GM12878 (cell line): ENCODE results near the gene TMCC3. TPM values are rescaled to one million over a fixed set of nuclear protein-coding genes. Genes with fewer than 3 reads are reported as not detected.
"Not testable (repeated sequence)": the region's sequence is repeated elsewhere in the genome, so short reads cannot be mapped to it uniquely, and the experiment has no call there.

ENCODE experiments used
- ATAC-seq: fragments of 200-7000 bp; cut with Tn5 transposase; 3 replicates; pipeline ENCODE4 v1.9.1; 2020; ENCODE audit warnings: mild to moderate bottlenecking, moderate library complexity
- BruUV-seq: library from RNA; stranded (reverse); fragments of 400-500 nt; replicated peaks from 2 replicates; lab custom pipeline; 2021; lab: Mats Ljungman, UMichigan
- CTCF ChIA-PET: fragments of 300-600 bp; sonication (Branson Sonifier 250); formaldehyde crosslinking; extraction: SDS; loops from one replicate; lab custom pipeline; 2021; ENCODE audit warnings: inconsistent platforms; lab: Yijun Ruan, JAX
- POLR2A ChIA-PET: fragments of 350-600 bp; formaldehyde crosslinking; extraction: SDS; loops from one replicate; lab custom pipeline; 2021; ENCODE audit warnings: inconsistent platforms; lab: Charles Lee
- RAD21 ChIA-PET: fragments of 300-600 bp; sonication (Branson Sonifier 250); formaldehyde crosslinking; loops from one replicate; lab custom pipeline; 2023; ENCODE audit warnings: antibody characterized with exemption; ENCODE audit not compliant: unreplicated experiment; lab: Charles Lee
- SMC1A ChIA-PET: fragments of 300-600 bp; sonication (Branson Sonifier 250); formaldehyde crosslinking; loops from one replicate; lab custom pipeline; 2023; ENCODE audit not compliant: unreplicated experiment, uncharacterized antibody; lab: Charles Lee
- DNase-seq: peaks from one replicate; pipeline ENCODE4 v3.0.0-alpha.2; 2011; ENCODE audit warnings: low read depth, low spot score
- FAIRE-seq: peaks from 3 replicates; lab custom pipeline; 2011; peaks lifted over from hg19 to GRCh38; lab: Jason Lieb, UNC
- H2AFZ ChIP-seq: 2 replicates; pipeline ENCODE4 v1.6.0; 2011; ENCODE audit warnings: low read depth, low read length, control low read depth; ENCODE audit not compliant: control insufficient read depth
- H3K27ac ChIP-seq: 2 replicates; pipeline ENCODE4 v1.5.1; 2011; ENCODE audit warnings: control low read depth; ENCODE audit not compliant: control insufficient read depth, insufficient read depth
- H3K27me3 ChIP-seq, 2 experiments: replicated peaks in 1 of 2; 2 replicates each; pipeline versions ENCODE4 v1.6.0 to v1.6.1; 2011; ENCODE audit warnings: low read length in 1 of 2; ENCODE audit not compliant: control insufficient read depth in 2 of 2, insufficient read depth in 2 of 2
- H3K36me3 ChIP-seq, 2 experiments: 2 replicates each; pipeline ENCODE4 v1.5.1; 2011; ENCODE audit warnings: low read length in 1 of 2; ENCODE audit not compliant: control insufficient read depth in 2 of 2, insufficient read depth in 2 of 2
- H3K4me1 ChIP-seq: 2 replicates; pipeline ENCODE4 v1.6.1; 2011; ENCODE audit warnings: mild to moderate bottlenecking, low read length, moderate library complexity, mixed read lengths; ENCODE audit not compliant: control insufficient read depth, insufficient read depth
- H3K4me2 ChIP-seq: 2 replicates; pipeline ENCODE4 v1.6.0; 2011; ENCODE audit warnings: control low read depth; ENCODE audit not compliant: control insufficient read depth, insufficient read depth
- H3K4me3 ChIP-seq: fragments of 200-600 bp; sonication (generic); 2 replicates; pipeline ENCODE4 v1.5.1; 2016
- H3K79me2 ChIP-seq: 2 replicates; pipeline ENCODE4 v1.6.0; 2011; ENCODE audit warnings: low read length; ENCODE audit not compliant: control insufficient read depth, insufficient read depth
- H3K9ac ChIP-seq: 2 replicates; pipeline ENCODE4 v1.8.0; 2011; ENCODE audit warnings: low read length, control low read depth, mixed read lengths; ENCODE audit not compliant: control insufficient read depth, insufficient read depth
- H3K9me3 ChIP-seq: replicated peaks from 3 replicates; pipeline ENCODE4 v1.5.1; 2011; ENCODE audit warnings: mild to moderate bottlenecking, low read length; ENCODE audit not compliant: control insufficient read depth, insufficient read depth
- H4K20me1 ChIP-seq: 2 replicates; pipeline ENCODE4 v1.6.0; 2011; ENCODE audit not compliant: control insufficient read depth, insufficient read depth
- ETV6 ChIP-seq, 2 experiments: fragments of 450-650 bp in 1 of 2; IDR thresholded peaks in 1 of 2; conservative IDR thresholded peaks in 1 of 2; 2 replicates each; pipeline ENCODE4 v1.6.1; 2014; ENCODE audit warnings: antibody characterized with exemption in 1 of 2, borderline replicate concordance in 1 of 2, low read depth in 1 of 2, mild to moderate bottlenecking in 1 of 2, moderate library complexity in 1 of 2
- GABPA ChIP-seq: IDR thresholded peaks from 2 replicates; pipeline ENCODE4 v1.6.1; 2014; ENCODE audit warnings: antibody characterized with exemption, low read depth, mild to moderate bottlenecking, inconsistent platforms
- HDGF ChIP-seq: fragments of 450-650 bp; IDR thresholded peaks from 2 replicates; pipeline ENCODE4 v1.6.1; 2016; ENCODE audit warnings: antibody characterized with exemption
- KLF5 ChIP-seq: fragments of 450-650 bp; IDR thresholded peaks from 2 replicates; pipeline ENCODE4 v1.6.1; 2014; ENCODE audit warnings: mild to moderate bottlenecking; ENCODE audit not compliant: partially characterized antibody
- NBN ChIP-seq: fragments of 450-650 bp; IDR thresholded peaks from 2 replicates; pipeline ENCODE4 v1.6.1; 2016
- TCF3 ChIP-seq: IDR thresholded peaks from 2 replicates; pipeline ENCODE4 v1.6.1; 2012; ENCODE audit warnings: low read depth, mild to moderate bottlenecking, low read length, borderline replicate concordance; ENCODE audit not compliant: insufficient read depth
- ZNF622 ChIP-seq: fragments of 450-650 bp; IDR thresholded peaks from 2 replicates; pipeline ENCODE4 v1.6.1; 2017; ENCODE audit warnings: mild to moderate bottlenecking, inconsistent platforms
- WGBS: methylation state at CpG from one replicate; pipeline ENCODE4 v1.1.6; 2016; ENCODE audit warnings: low lambda C conversion rate; ENCODE audit not compliant: insufficient replicate concordance, insufficient coverage; ENCODE audit errors: missing lambda C conversion rate; 5-methylcytosine and 5-hydroxymethylcytosine counted together
- in situ Hi-C: fragments of 300-500 bp; cut with MboI; formaldehyde crosslinking; loops from 9 replicates; pipeline ENCODE4 v1.14.3; 2018; ENCODE audit warnings: mixed read lengths
- intact Hi-C: fragments of 100-400 bp; cut with micrococcal nuclease; formaldehyde crosslinking; loops from one replicate; pipeline ENCODE4 v1.14.2; 2022; ENCODE audit not compliant: unreplicated experiment
- polyA plus RNA-seq, 11 experiments: library from polyadenylated mRNA; depleted of rRNA in 4 of 11; unstranded in 6 of 11; stranded (reverse) in 5 of 11; fragments of >200 nt; fragmentation: Nextera tagmentation in 4 of 11; fragmentation: Illumina TruSeq in 1 of 11; extraction: Ambion mirVana in 4 of 11; extraction: Trizol in 1 of 11; gene quantifications; 1 replicate in 1 of 11; 2 replicates in 10 of 11; pipeline versions ENCODE4 v1.2.1 to v1.2.3, GENCODE V29; 2011 to 2016; ENCODE audit warnings: inconsistent platforms in 2 of 11, missing spikeins in 2 of 11, low read depth in 1 of 11
- total RNA-seq, 4 experiments: library from RNA; depleted of rRNA in 3 of 4; stranded (reverse); fragments of >200 nt in 3 of 4; fragmentation: Illumina TruSeq in 1 of 4; extraction: Trizol in 1 of 4; gene quantifications; 2 replicates each; pipeline versions ENCODE4 v1.2.1 to v1.2.3, GENCODE V29; 2013 to 2021

TMCC3 gene
- total and polyA plus RNA-seq, 10 of the 15 experiments (the other 5 are each of a cell fraction or from before 2014, with no cell fraction given), result 5.8 to 29.8 (median 12.6) TPM

- TF ChIP-seq ETV6 (conservative IDR thresholded peaks at IDR 0.05 in 1 of 2, IDR thresholded peaks at IDR 0.05 in 1 of 2; ENCODE audit: borderline replicate concordance in 1 of 2, low read depth in 1 of 2), result no peak
- TF ChIP-seq KLF5, result no peak
- no peak for TF ChIP-seq HDGF
- no peak for TF ChIP-seq GABPA
- TF ChIP-seq NBN, result no peak
- TF ChIP-seq TCF3, result no peak
- no peak for TF ChIP-seq ZNF622
- TF ChIP-seq, all 136 proteins: peak for 0
Measured at GRCh38 chr12:94609917-94610443, 40.4 kb downstream of the TMCC3 start (continued).

GRCh38 chr12:94606810-94607209 is 43.5 kb downstream of the TMCC3 start:
- CTCF ChIA-PET, H4K20me1 ChIP-seq, H2AFZ ChIP-seq, BruUV-seq, RAD21 ChIA-PET, H3K9ac ChIP-seq, intact Hi-C loops, H3K4me2 ChIP-seq, H3K36me3 ChIP-seq, SMC1A ChIA-PET, ATAC-seq, DNase-seq, FAIRE-seq, H3K27me3 ChIP-seq, H3K4me1 ChIP-seq, H3K27ac ChIP-seq, H3K9me3 ChIP-seq, H3K79me2 ChIP-seq, POLR2A ChIA-PET, H3K4me3 ChIP-seq, in situ Hi-C loops: not testable (repeated sequence)
- WGBS, result 98% methylated on average over 6 of the region's 6 CpGs
